Cardiac fibroblast (primary cell): ENCODE results near the gene FAM184B.
A peak's percentile ranks its signal among the peaks of the same experiment; 100 is the strongest.

Source experiments
- DNase-seq, 2 donors: peaks; one replicate each; pipeline versions ENCODE4 v3.0.0 to v3.0.0-alpha.2; 2010; ENCODE audit warnings: low read depth in 2 of 2
- H3K4me3 ChIP-seq, 2 donors: replicated peaks in 1 of 2; 1 replicate in 1 of 2; 2 replicates in 1 of 2; pipeline ENCODE4 v1.5.1; 2011; ENCODE audit warnings: low read depth in 2 of 2, low read length in 2 of 2, mild to moderate bottlenecking in 2 of 2, moderate library complexity in 1 of 2
- CTCF ChIP-seq: IDR thresholded peaks from one replicate; pipeline ENCODE4 v1.5.1; 2011; ENCODE audit warnings: low read depth, mild to moderate bottlenecking, low read length, inconsistent platforms

The FAM184B gene

GRCh38 chr4:17619416-17620105 is 161.9 kb downstream of the FAM184B start:
- H3K4me3 ChIP-seq = no peak overlapping the region
- DNase-seq = peak in 1 of 2 donors; percentile 79
- no peak for TF ChIP-seq CTCF

- TF ChIP-seq CTCF = no peak
- H3K4me3 ChIP-seq = no peak overlapping the region
- peak in 1 of 2 donors; percentile 15 for DNase-seq
These were observed 162.5 kb downstream of the FAM184B start for GRCh38 chr4:17618926-17619325.

- no peak for TF ChIP-seq CTCF
- no peak overlapping the region for H3K4me3 ChIP-seq
- no peak for DNase-seq
These were observed 165.1 kb downstream of the FAM184B start for GRCh38 chr4:17616283-17616682.

- peak within 1 kb of the TSS; percentile 74 to 81 for H3K4me3 ChIP-seq
- no peak for TF ChIP-seq CTCF
- peak; percentile 96 to 97 for DNase-seq
These were observed 166.8 kb downstream of the FAM184B start, which contains the start of gene MED28 for GRCh38 chr4:17614416-17615299. TSS of gene MED28 (plus strand) at chr4:17614641. CDS start at chr4:17614655, 14 bp downstream.

GRCh38 chr4:17613761-17614415 is 167.5 kb downstream of the FAM184B start:
- peak; percentile 73 to 81 for DNase-seq
- H3K4me3 ChIP-seq = peak overlapping the region; percentile 74 to 81
- TF ChIP-seq CTCF = no peak

GRCh38 chr4:17605236-17605635 is 176.2 kb downstream of the FAM184B start:
- no peak for TF ChIP-seq CTCF
- H3K4me3 ChIP-seq = no peak overlapping the region

More at GRCh38 chr4:17605236-17605635, 176.2 kb downstream of the FAM184B start:
- DNase-seq = no peak
